Neural cell (in vitro differentiated cells): Measurements from ENCODE around the gene EMC8. TPM values are rescaled to one million over a fixed set of nuclear protein-coding genes. Genes with fewer than 3 reads are reported as not detected.

Source experiments
- H2AFZ ChIP-seq: fragments of 200-600, 300-800 bp; sonication (generic), shearing (Covaris generic); 2 replicates; pipeline ENCODE4 v1.6.0; 2014; ENCODE audit warnings: low read depth, mild to moderate bottlenecking, antibody characterized with exemption, low read length, moderate library complexity
- H3F3A ChIP-seq: fragments of 200-600 bp; shearing (Covaris generic); 2 replicates; pipeline ENCODE4 v1.6.1; 2016; ENCODE audit warnings: mild to moderate bottlenecking, moderate library complexity, mixed read lengths, antibody characterized with exemption, low read length; ENCODE audit not compliant: insufficient read depth, poor library complexity, severe bottlenecking
- H3K27ac ChIP-seq: fragments of 200-600, 300-800 bp; sonication (generic), shearing (Covaris generic); 2 replicates; pipeline ENCODE4 v1.5.1; 2014; ENCODE audit warnings: mild to moderate bottlenecking, low read length, moderate library complexity
- H3K27me3 ChIP-seq: fragments of 300-800, 200-600 bp; sonication (generic), shearing (Covaris generic); 2 replicates; pipeline ENCODE4 v1.6.0; 2014; ENCODE audit warnings: mild to moderate bottlenecking, low read depth, low read length, moderate library complexity; ENCODE audit not compliant: insufficient read depth
- H3K36me3 ChIP-seq: fragments of 300-800, 200-600 bp; sonication (generic), shearing (Covaris generic); 2 replicates; pipeline ENCODE4 v1.5.1; 2014; ENCODE audit warnings: mild to moderate bottlenecking, antibody characterized with exemption, low read length, moderate library complexity; ENCODE audit not compliant: insufficient read depth
- H3K4me2 ChIP-seq: fragments of 300-800, 200-600 bp; sonication (generic), shearing (Covaris generic); 2 replicates; pipeline ENCODE4 v1.6.0; 2014; ENCODE audit warnings: mild to moderate bottlenecking, low read length
- H3K4me3 ChIP-seq: fragments of 300-800, 200-600 bp; sonication (generic), shearing (Covaris generic); 2 replicates; pipeline ENCODE4 v1.5.1; 2014; ENCODE audit warnings: mild to moderate bottlenecking, low read length, moderate library complexity
- H3K79me2 ChIP-seq: fragments of 200-600 bp; shearing (Covaris generic); replicated peaks from 2 replicates; pipeline ENCODE4 v1.6.0; 2014; ENCODE audit warnings: mild to moderate bottlenecking, low read length, moderate library complexity; ENCODE audit not compliant: insufficient read depth
- H3K9ac ChIP-seq: fragments of 300-800, 200-600 bp; sonication (generic), shearing (Covaris generic); 2 replicates; pipeline ENCODE4 v1.6.1; 2016; ENCODE audit warnings: mild to moderate bottlenecking, low read length, mixed read lengths
- H3K9me2 ChIP-seq: fragments of 200-600 bp; shearing (Covaris generic); 2 replicates; pipeline ENCODE4 v1.6.1; 2016; ENCODE audit warnings: mild to moderate bottlenecking, low read length, mixed read lengths; ENCODE audit not compliant: insufficient read depth
- H3K9me3 ChIP-seq: fragments of 200-600, 300-800 bp; sonication (generic), shearing (Covaris generic); 2 replicates; pipeline ENCODE4 v1.6.1; 2016; ENCODE audit warnings: mild to moderate bottlenecking, mixed run types, low read length, moderate library complexity, mixed read lengths
- H4K20me1 ChIP-seq: fragments of 200-600 bp; shearing (Covaris generic); 2 replicates; pipeline ENCODE4 v1.6.1; 2016; ENCODE audit warnings: mild to moderate bottlenecking, mixed run types; ENCODE audit not compliant: insufficient read depth
- CTCF ChIP-seq: fragments of 450-650 bp; IDR thresholded peaks from 2 replicates; pipeline ENCODE4 v1.5.1; 2014; ENCODE audit warnings: antibody characterized with exemption, mild to moderate bottlenecking, moderate library complexity; ENCODE audit not compliant: poor library complexity, severe bottlenecking
- EP300 ChIP-seq: fragments of 450-650 bp; conservative IDR thresholded peaks from 2 replicates; pipeline ENCODE4 v1.6.1; 2014; ENCODE audit warnings: antibody characterized with exemption, mild to moderate bottlenecking, moderate library complexity; ENCODE audit not compliant: poor library complexity, severe bottlenecking
- EZH2 ChIP-seq: fragments of 200-600, 300-800 bp; shearing (Covaris generic), sonication (generic); IDR thresholded peaks from 2 replicates; pipeline ENCODE4 v1.6.1; 2014; ENCODE audit warnings: antibody characterized with exemption, low read length, borderline replicate concordance, mild to moderate bottlenecking; ENCODE audit not compliant: insufficient read depth, poor library complexity, severe bottlenecking
- MXI1 ChIP-seq: fragments of 450-650 bp; conservative IDR thresholded peaks from 2 replicates; pipeline ENCODE4 v1.6.1; 2014; ENCODE audit warnings: antibody characterized with exemption, mild to moderate bottlenecking; ENCODE audit not compliant: poor library complexity, severe bottlenecking
- POLR2AphosphoS5 ChIP-seq: IDR thresholded peaks from 2 replicates; pipeline ENCODE4 v1.6.1; 2012
- RAD21 ChIP-seq: fragments of 450-650 bp; conservative IDR thresholded peaks from 2 replicates; pipeline ENCODE4 v1.6.1; 2014; ENCODE audit warnings: antibody characterized with exemption, mild to moderate bottlenecking, moderate library complexity
- REST ChIP-seq: IDR thresholded peaks from 2 replicates; pipeline ENCODE4 v1.6.1; 2012; ENCODE audit warnings: borderline replicate concordance
- SMC3 ChIP-seq: fragments of 450-650 bp; conservative IDR thresholded peaks from 2 replicates; pipeline ENCODE4 v1.6.1; 2014; ENCODE audit warnings: antibody characterized with exemption, mild to moderate bottlenecking, moderate library complexity; ENCODE audit not compliant: poor library complexity
- TAF1 ChIP-seq: IDR thresholded peaks from 2 replicates; pipeline ENCODE4 v1.6.1; 2012; ENCODE audit warnings: low read depth
- polyA plus RNA-seq: library from polyadenylated mRNA; depleted of rRNA; stranded (reverse); fragments of >200 nt; gene quantifications from 2 replicates; pipeline ENCODE4 v1.2.3, GENCODE V29; 2014

The EMC8 gene
- polyA plus RNA-seq, 1 donor from 2014 or later: 38.9 TPM

- Histone ChIP-seq H3K9me3 (no peaks in the 10 kb centered on the region), H3F3A (no peaks in the 10 kb centered on the region), H3K4me2 (no peak overlapping the region)
Observed at GRCh38 chr16:85810742-85811115, 11.4 kb upstream of the EMC8 start.

GRCh38 chr16:85810097-85810741, 10.9 kb upstream of the EMC8 start:
- Histone ChIP-seq H3K27me3 (no peaks in the 10 kb centered on the region), H4K20me1 (no peaks in the 10 kb centered on the region), H3K4me3 (no peak overlapping the region), H3K79me2 (no peaks in the 10 kb centered on the region), H2AFZ (no peak overlapping the region), H3K9ac (no peak overlapping the region), H3F3A (no peaks in the 10 kb centered on the region), H3K9me3 (no peaks in the 10 kb centered on the region), H3K27ac (no peak overlapping the region), H3K36me3 (no peaks in the 10 kb centered on the region), H3K9me2 (no peaks in the 10 kb centered on the region), H3K4me2 (no peak overlapping the region)
- TF ChIP-seq SMC3 (no peak), MXI1 (no peak), RAD21 (no peak), POLR2AphosphoS5 (no peak), TAF1 (no peak), REST (no peak)

More at GRCh38 chr16:85810742-85811115, 11.4 kb upstream of the EMC8 start:
- Histone ChIP-seq H3K27me3 (no peaks in the 10 kb centered on the region), H3K9me2 (no peaks in the 10 kb centered on the region), H2AFZ (no peak overlapping the region), H3K27ac (no peak overlapping the region), H3K4me3 (no peak overlapping the region), H3K36me3 (no peaks in the 10 kb centered on the region), H3K79me2 (no peaks in the 10 kb centered on the region), H4K20me1 (no peaks in the 10 kb centered on the region), H3K9ac (no peak overlapping the region)
- TF ChIP-seq MXI1: no peak
- TF ChIP-seq TAF1: no peak
- no peak for TF ChIP-seq SMC3
- TF ChIP-seq CTCF: no peak
- no peak for TF ChIP-seq RAD21
- no peak for TF ChIP-seq EZH2
- TF ChIP-seq POLR2AphosphoS5: no peak
- TF ChIP-seq REST: no peak
- TF ChIP-seq EP300: no peak
